Liver (tissue), 3 donors: ENCODE results near the gene BCAR3.

Experiments
- CTCF ChIP-seq: fragments of 150-350 bp; IDR thresholded peaks from 2 replicates; pipeline ENCODE4 v1.5.1; 2017; ENCODE audit warnings: improper control_type of control experiment, low read depth, low read length; ENCODE audit not compliant: missing input control
- EGR1 ChIP-seq, 2 donors: IDR thresholded peaks; 2 replicates each; pipeline ENCODE4 v1.6.1; 2016 to 2018; ENCODE audit warnings: antibody characterized with exemption in 2 of 2, low read depth in 2 of 2
- GABPA ChIP-seq, 2 donors: IDR thresholded peaks in 1 of 2; conservative IDR thresholded peaks in 1 of 2; 2 replicates each; pipeline ENCODE4 v1.6.1; 2016; ENCODE audit warnings: antibody characterized with exemption in 2 of 2, mild to moderate bottlenecking in 1 of 2, moderate library complexity in 1 of 2
- HNF4A ChIP-seq, 2 donors: conservative IDR thresholded peaks; 2 replicates each; pipeline ENCODE4 v1.6.1; 2016; ENCODE audit warnings: antibody characterized with exemption in 2 of 2, mild to moderate bottlenecking in 2 of 2
- JUND ChIP-seq, 2 donors: IDR thresholded peaks; 2 replicates each; pipeline ENCODE4 v1.6.1; 2016; ENCODE audit warnings: antibody characterized with exemption in 2 of 2
- MAX ChIP-seq: IDR thresholded peaks from 2 replicates; pipeline ENCODE4 v1.6.1; 2016; ENCODE audit warnings: antibody characterized with exemption
- NR2F2 ChIP-seq: IDR thresholded peaks from 2 replicates; pipeline ENCODE4 v1.6.1; 2016; ENCODE audit warnings: antibody characterized with exemption
- RAD21 ChIP-seq, 2 donors: IDR thresholded peaks; 2 replicates each; pipeline ENCODE4 v1.6.1; 2016; ENCODE audit warnings: antibody characterized with exemption in 2 of 2, mild to moderate bottlenecking in 2 of 2
- TAF1 ChIP-seq: conservative IDR thresholded peaks from 2 replicates; pipeline ENCODE4 v1.6.1; 2016; ENCODE audit warnings: antibody characterized with exemption, mild to moderate bottlenecking
- YY1 ChIP-seq: IDR thresholded peaks from 2 replicates; pipeline ENCODE4 v1.6.1; 2016; ENCODE audit warnings: antibody characterized with exemption, mild to moderate bottlenecking
- ZBTB33 ChIP-seq: IDR thresholded peaks from 2 replicates; pipeline ENCODE4 v1.6.1; 2016; ENCODE audit warnings: antibody characterized with exemption
- donor health status: healthy.
- donor health status: healthy.

- no peak for TF ChIP-seq JUND (IDR thresholded peaks at IDR 0.05)
- no peak for TF ChIP-seq CTCF
- TF ChIP-seq YY1 = no peak
- no peak for TF ChIP-seq ZBTB33
- no peak for TF ChIP-seq GABPA (IDR thresholded peaks at IDR 0.05 in 1 of 2, conservative IDR thresholded peaks at IDR 0.05 in 1 of 2)
- no peak for TF ChIP-seq TAF1
- TF ChIP-seq NR2F2 = no peak
- no peak for TF ChIP-seq HNF4A (conservative IDR thresholded peaks at IDR 0.05)
- TF ChIP-seq RAD21 (IDR thresholded peaks at IDR 0.05) = no peak
- no peak for TF ChIP-seq MAX
- no peak for TF ChIP-seq EGR1 (IDR thresholded peaks at IDR 0.05; ENCODE audit: low read depth in 2 of 2)
Observed at GRCh38 chr1:93668121-93668520, 13.5 kb downstream of the BCAR3 start.
